ENCODE results near the gene ITSN1. TPM values are rescaled to one million over a fixed set of nuclear protein-coding genes. Genes with fewer than 3 reads are reported as not detected.

Gene ITSN1
- total RNA-seq, 3 donors from 2014 or later (not counting 1 experiment from before 2014, with no cell fraction given), result 1.5 to 5.1 (median 2.7) TPM

DNA sequence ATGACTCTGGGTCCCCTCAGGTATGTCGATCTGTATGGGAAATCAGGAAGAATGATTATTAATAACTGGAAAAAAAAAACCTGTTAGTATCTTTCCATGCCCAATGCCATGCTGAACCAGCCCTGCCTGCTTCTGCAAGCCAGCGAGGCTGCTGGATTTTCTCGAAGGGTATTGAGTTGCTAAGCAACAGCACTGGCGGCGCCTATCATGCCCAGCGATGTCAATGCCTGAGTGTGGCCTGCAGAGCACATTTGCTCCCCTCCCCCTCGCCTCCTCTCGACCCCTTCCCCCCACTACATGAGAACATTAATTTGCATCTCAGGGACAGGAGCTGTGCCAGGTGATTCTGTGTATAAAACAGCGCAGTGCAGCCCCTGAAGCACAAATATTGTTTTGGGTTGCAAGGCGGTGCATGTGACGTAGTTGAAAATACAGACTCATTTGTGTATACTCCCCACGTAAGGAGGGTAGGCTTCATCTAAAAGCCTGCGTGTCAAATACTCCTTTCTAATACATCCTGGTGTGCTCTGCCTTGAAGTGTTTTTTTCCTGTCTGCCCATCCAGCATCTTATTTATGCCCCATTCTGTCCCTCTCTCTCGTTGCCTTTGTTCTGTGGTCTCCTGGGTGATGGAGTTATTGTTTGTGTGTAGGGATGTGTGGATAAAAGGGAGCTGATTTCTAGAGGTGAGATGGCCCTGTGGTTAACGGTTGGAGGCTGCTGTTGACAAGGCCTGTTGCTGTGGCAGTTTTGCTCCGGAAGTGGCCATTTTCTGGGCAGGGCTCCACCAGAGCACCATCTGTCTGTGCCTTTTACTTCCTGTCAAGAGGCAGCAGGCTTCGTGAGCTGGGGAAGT, 306.0 kb downstream of the ITSN1 start:
- H3K27me3 Mint-ChIP-seq (ENCODE audit: low read depth in 2 of 2), result no peaks in the 10 kb centered on the region
- Histone ChIP-seq H3K27ac (ENCODE audit: low read length) (peak overlapping the region; percentile 98), H3K4me3 (ENCODE audit: low read length) (peak overlapping the region; percentile 6), H3K27me3 (ENCODE audit: control insufficient read depth, insufficient read depth, low read length) (no peaks in the 10 kb centered on the region), H3K36me3 (ENCODE audit: control insufficient read depth, insufficient read depth, low read length) (no peaks in the 10 kb centered on the region), H3K9me3 (ENCODE audit: control insufficient read depth, insufficient read depth, low read length) (no peaks in the 10 kb centered on the region), H3K4me1 (ENCODE audit: control insufficient read depth, insufficient read depth, low read length) (peaks cover 62% of the 10 kb centered on the region)
- TF ChIP-seq, protein P1, sequence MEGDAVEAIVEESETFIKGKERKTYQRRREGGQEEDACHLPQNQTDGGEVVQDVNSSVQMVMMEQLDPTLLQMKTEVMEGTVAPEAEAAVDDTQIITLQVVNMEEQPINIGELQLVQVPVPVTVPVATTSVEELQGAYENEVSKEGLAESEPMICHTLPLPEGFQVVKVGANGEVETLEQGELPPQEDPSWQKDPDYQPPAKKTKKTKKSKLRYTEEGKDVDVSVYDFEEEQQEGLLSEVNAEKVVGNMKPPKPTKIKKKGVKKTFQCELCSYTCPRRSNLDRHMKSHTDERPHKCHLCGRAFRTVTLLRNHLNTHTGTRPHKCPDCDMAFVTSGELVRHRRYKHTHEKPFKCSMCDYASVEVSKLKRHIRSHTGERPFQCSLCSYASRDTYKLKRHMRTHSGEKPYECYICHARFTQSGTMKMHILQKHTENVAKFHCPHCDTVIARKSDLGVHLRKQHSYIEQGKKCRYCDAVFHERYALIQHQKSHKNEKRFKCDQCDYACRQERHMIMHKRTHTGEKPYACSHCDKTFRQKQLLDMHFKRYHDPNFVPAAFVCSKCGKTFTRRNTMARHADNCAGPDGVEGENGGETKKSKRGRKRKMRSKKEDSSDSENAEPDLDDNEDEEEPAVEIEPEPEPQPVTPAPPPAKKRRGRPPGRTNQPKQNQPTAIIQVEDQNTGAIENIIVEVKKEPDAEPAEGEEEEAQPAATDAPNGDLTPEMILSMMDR (IDR thresholded peaks at IDR 0.05), result no peak
- no peaks in the 10 kb centered on the region for H3K36me3 Mint-ChIP-seq
- H3K9me3 Mint-ChIP-seq, result peaks cover 0 to 2% of the 10 kb centered on the region in 2 donors
- peaks cover 63 to 79% of the 10 kb centered on the region in 2 donors for H3K4me1 Mint-ChIP-seq
- peak overlapping the region; percentile 79 for H3K4me3 Mint-ChIP-seq
- WGBS (ENCODE audit: insufficient coverage), result 12% methylated on average over 17 of the region's 17 CpGs
- peak overlapping the region; percentile 96 to 99 for H3K27ac Mint-ChIP-seq
- intact Hi-C loops (cut with micrococcal nuclease), result loop anchor here (1.0 to 2.0 kb wide), 5 partner anchors 12 to 124 kb away; partner anchors contain the start of genes ATP5PO, MRPS6 and SLC5A3
- peak; percentile 82 to 96 for DNase-seq
- peak; percentile 62 to 83 (median 80) for ATAC-seq

DNA sequence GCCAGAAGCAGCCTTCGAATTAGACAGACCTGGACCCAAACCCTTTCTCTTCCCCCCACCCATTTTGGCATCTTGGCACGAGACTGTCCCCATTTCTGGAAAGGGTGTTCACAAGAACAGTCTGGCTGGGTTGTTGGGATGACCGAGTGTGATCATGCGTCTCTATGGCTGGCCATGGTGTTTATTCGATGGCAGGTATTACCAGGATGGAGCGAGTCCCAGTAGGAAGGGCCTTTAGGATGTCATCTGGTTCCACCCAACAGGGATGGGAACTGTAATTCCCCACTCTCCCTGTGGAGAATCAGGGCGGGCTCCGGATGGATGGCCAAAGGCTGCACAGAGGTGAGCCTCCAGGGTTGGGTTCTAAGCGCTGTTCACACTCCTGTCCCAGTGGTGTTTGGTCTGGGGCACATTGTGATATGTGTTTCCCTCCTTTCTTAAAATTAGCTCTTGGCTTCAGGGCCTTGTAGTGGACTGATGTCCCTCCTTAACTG, 306.7 kb downstream of the ITSN1 start:
- peak overlapping the region; percentile 98 for H3K27ac ChIP-seq (ENCODE audit: low read length)

More for the DNA sequence above, 306.7 kb downstream of the ITSN1 start:
- Histone ChIP-seq H3K4me3 (ENCODE audit: low read length) (no peak overlapping the region), H3K36me3 (ENCODE audit: control insufficient read depth, insufficient read depth, low read length) (no peaks in the 10 kb centered on the region), H3K27me3 (ENCODE audit: control insufficient read depth, insufficient read depth, low read length) (no peaks in the 10 kb centered on the region), H3K9me3 (ENCODE audit: control insufficient read depth, insufficient read depth, low read length) (no peaks in the 10 kb centered on the region), H3K4me1 (ENCODE audit: control insufficient read depth, insufficient read depth, low read length) (peaks cover 62% of the 10 kb centered on the region)
- H3K36me3 Mint-ChIP-seq, result no peaks in the 10 kb centered on the region
- WGBS (ENCODE audit: insufficient coverage), result 48% methylated on average over 9 of the region's 9 CpGs
- H3K4me1 Mint-ChIP-seq, result peaks cover 63 to 80% of the 10 kb centered on the region in 2 donors
- H3K27me3 Mint-ChIP-seq (ENCODE audit: low read depth in 2 of 2), result no peaks in the 10 kb centered on the region
- peak overlapping the region; percentile 79 for H3K4me3 Mint-ChIP-seq
- H3K9me3 Mint-ChIP-seq, result peaks cover 0 to 2% of the 10 kb centered on the region in 2 donors
- DNase-seq (no peak), ATAC-seq (peak in 1 of 3 donors; percentile 0)
- intact Hi-C loops (cut with micrococcal nuclease), result loop anchor here (1.0 to 2.0 kb wide), 5 partner anchors 13 to 124 kb away; partner anchors contain the start of genes ATP5PO, MRPS6 and SLC5A3
- TF ChIP-seq, protein P1 (IDR thresholded peaks at IDR 0.05), result no peak
- peak overlapping the region; percentile 96 to 99 for H3K27ac Mint-ChIP-seq

Other genes with a start within 250 kb of the ITSN1 start
- gene IFNGR2, start 239.1 kb upstream of the ITSN1 start, total RNA-seq, result 10 to 100 TPM in 1 of 3 donors, 1 to 10 TPM in 2; 3.6 to 16.5 (median 8.6) TPM
- gene TMEM50B, start 162.5 kb upstream of the ITSN1 start, total RNA-seq, result 10 to 100 TPM; 34.5 to 42.1 (median 40.5) TPM
- under 1 TPM in 2 of 3 donors, not detected in 1; 0.41 to 0.63 TPM for gene DNAJC28, start 150.8 kb upstream of the ITSN1 start, total RNA-seq
- 10 to 100 TPM; 33.4 to 53.1 (median 34.6) TPM for gene GART, start 100.4 kb upstream of the ITSN1 start, total RNA-seq
- gene SON, start 99.5 kb upstream of the ITSN1 start, total RNA-seq, result 100 to 1,000 TPM; 348 to 442 (median 416) TPM
- 10 to 100 TPM; 17.0 to 18.3 (median 17.3) TPM for gene DONSON, start 53.8 kb upstream of the ITSN1 start, total RNA-seq
- gene CRYZL1, start 760 bp upstream of the ITSN1 start, total RNA-seq, result 10 to 100 TPM; 25.8 to 32.8 (median 30.0) TPM